NK-92 (cell line): ENCODE data around the gene CTNND2.
"Not testable (repeated sequence)": the region's sequence is repeated elsewhere in the genome, so short reads cannot be mapped to it uniquely, and the experiment has no call there.

Experiments used
- DNase-seq: peaks from one replicate; lab custom pipeline; 2025; ENCODE audit not compliant: unreplicated experiment; lab: John Stamatoyannopoulos, UW

CTNND2 gene

DNA sequence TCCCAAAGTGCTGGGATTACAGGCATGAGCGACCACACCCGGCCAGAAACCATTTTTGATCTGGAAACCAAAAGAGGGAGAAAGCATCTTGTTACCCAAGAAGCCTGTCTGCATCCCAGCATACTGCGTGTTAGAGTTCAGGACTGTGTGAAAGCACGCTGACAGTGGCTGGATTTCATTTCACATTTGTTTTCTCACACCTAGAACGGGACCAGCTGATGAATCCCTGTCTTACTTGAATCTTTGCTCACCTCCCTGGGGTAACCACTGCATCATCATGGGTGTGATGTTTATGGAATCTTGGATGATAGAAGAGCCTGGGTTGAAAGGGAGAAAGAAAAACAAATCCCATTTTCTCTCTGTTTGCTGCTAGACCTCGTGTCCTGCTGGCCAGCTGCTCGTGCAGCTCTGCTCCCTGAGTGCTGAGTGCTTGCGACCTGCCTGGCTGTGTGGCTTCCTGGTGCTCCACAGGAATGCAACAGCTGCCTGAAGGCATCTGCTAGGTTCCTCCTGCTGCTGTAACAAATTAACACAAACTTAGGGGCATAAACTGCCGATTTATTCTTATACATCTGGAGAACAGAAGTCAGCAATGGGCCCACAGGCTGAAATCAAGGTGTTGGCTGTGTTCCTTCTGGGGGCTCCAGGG lies 764.9 kb downstream of the CTNND2 start:
- DNase-seq = no peak

DNA sequence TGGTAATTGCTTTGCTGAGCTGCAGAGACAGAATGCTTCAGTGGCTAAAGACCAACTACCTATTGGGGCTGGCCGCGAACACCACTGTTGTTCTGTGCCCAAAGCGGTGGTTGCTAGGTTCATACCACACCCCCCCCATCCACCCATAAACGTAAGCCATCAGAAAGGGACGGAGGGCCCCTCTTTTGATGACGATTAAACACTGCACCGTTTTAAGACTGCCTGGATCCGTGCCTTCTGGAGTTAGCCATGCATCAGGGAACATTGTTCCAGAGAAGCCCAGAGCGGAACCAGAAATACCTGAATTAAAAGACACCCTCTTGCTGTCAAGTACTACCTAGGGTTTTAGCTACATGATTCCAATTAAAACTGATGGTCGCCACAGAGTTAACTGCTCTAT lies 774.1 kb downstream of the CTNND2 start:
- no peak for DNase-seq

DNA sequence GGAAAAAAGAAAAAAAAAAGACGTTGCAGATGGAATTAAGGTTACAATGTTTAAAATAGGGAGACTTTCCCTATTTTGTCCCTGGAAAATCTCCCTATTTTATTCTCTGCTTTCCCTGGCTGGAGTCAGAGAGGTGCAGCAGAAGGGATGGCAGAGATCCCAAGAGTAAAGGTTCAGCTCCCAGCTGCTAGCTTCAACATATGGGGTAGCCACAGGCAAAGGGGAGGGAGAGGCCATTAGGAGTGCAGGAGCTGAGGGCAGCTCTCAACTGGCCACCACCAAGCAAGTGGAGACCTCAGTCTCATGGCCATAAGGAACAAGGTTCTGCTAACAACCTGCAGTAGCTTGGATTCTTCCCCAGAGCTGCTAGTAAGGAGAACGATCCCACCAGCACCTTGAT lies 776.2 kb downstream of the CTNND2 start:
- DNase-seq = no peak

DNA sequence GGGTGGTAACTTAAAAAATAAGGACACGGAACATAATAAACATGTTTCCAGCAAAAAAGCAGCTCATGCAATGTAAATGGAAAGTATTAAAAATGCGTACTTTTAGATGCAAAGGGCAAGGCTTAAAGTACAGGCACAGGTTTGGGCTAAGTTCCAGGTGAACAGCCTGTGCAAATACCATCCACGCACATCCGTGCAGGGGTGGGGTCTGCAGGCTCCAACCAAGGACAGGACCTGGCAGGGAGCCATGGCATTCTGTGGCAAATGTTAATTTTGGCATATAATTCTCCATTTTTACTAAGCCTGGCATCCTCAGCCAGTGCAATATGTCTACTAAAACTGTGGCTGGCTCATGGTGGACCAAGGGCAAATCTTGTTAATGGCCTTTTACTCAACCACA lies 777.4 kb downstream of the CTNND2 start:
- no peak for DNase-seq

DNA sequence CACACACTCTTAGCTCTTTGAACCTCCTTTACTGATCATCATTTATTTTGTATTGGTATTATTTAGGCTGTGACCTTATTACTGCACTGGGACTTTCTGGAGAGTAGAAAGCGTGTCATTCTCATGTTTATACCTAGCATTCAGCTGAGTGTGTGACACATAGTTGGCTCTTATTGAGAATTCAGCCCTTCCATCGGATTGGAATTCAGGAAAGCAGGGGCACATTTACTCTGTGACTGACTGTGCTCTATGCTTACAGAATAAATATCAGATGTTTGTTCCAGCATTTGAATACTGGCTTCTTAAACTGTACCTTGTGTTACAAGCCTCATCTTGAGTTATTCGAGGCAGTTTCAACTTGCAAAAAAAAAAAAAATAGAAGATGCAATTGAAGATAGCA lies 782.4 kb downstream of the CTNND2 start:
- DNase-seq = no peak

DNA sequence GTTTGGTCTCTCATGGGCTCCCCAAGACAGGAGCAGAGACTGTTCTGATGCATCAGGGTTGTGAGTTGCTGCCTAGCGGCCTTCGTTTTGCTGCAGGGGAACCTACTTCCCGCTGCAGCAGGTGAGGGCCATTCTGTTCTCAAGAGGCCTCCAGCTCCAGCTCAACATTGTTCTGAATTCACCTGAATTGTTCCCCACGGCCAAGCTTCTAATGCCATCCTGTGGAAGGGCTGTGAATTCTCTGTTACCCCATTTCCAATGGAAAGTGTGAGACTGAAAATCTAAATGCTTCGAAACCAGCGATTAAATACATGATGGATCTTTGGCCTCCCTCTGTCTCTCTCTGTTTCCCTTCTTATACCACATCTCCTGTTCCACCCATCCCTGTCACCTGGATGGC lies 794.1 kb downstream of the CTNND2 start:
- DNase-seq = no peak

DNA sequence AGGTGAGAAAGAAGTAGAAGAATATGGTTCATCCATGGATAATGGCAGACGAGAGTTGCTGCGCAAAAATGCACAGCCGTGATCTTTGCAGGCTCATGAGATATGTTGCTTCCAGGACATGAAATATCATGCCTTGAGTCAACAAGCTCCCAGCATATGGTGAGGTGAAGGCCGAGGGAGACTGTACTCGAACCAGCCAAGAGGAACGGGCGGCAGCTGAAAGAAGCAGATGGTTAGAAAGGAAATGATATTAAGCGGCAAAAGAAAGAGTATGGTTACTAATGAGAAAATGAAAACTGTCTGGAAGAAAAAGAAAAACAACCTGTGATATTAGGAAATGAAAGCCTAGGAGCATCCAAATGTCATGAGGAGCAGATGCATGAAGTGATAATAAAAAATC lies 798.5 kb downstream of the CTNND2 start:
- no peak for DNase-seq

DNA sequence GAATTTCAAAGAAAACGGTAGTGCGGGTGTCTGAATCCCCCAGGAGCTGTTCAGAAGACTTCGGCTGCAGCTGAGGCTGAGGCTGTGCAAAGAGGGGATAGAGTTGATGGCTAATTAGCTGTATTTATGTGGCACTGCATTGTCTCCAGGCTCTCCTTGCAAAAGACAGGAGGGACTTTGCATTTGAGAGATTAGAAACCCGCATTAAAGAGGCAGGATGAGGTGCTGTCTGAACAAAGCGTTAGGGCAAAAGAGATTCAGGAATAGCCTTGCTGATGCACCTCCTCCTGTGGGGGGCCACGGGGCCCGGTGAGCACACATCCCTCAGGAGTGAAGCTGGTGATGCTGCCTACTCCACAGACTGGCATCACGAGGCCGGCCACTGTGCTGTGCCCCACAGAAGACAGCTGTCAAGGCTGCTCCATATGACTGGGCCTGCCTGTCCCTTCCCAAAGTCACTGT lies 799.6 kb downstream of the CTNND2 start:
- DNase-seq = no peak

DNA sequence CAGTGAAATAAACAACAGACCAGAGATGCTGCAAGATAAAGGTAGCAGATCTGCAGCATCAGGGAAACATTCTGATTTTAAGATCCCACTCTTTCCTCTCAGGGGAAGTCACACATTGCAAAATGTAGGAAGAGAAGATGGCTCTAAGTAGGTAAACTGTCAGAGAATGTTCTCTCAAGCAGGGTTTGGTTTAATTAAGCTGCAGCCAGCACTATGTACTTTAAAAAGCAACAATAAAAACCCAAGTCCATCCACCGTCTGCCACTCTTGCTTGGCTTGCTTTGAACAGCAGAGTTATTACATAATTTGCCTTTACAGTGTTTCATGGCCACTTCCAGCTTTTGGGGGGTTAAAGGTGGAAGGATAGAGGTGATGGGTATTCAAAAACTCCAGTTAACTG lies 800.0 kb downstream of the CTNND2 start:
- no peak for DNase-seq

DNA sequence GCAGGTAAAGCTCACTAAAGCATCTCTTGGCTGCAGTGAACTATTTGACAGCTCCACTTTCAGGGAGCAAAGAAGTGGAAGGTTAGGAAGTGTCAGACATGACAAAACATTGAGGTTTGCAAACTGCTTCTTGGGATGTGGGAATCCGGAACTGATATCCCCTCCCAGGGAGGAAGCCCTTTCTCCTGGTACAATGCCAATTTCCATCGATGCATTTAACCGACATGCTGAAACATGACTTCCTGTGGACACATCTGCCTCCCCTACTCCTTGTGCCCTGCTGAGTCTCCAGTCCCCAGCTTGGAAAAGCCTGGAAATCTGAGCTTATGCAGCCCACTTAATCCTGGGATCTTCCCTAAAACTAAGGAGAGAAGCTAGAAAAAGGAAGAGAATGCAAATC lies 820.1 kb downstream of the CTNND2 start:
- DNase-seq = no peak

DNA sequence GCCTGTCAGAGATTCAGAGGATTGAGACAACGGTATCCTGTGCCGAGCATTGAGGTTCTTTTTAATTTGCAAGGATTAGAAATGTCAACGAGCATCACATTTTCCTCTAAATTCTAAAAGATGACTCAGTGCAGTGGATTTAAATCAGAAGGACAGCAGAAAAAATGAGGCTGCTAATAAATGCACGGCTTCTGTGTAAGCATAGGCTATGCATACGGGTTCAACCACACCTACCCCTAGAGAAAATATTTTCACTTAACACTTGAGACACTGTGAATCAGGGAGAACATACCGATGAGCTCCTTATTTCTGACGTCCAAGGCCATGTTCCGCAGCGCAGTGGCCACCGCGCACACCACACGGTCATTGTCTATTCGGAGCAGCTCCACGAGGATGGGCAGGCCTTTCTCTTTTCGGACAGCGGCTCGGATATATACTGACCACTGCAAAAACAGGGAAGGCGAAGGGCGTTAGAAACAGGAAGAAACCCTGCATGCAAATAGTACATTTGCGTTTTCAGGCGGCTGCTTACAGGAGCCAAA lies 821.8 kb downstream of the CTNND2 start:
- DNase-seq = no peak

DNA sequence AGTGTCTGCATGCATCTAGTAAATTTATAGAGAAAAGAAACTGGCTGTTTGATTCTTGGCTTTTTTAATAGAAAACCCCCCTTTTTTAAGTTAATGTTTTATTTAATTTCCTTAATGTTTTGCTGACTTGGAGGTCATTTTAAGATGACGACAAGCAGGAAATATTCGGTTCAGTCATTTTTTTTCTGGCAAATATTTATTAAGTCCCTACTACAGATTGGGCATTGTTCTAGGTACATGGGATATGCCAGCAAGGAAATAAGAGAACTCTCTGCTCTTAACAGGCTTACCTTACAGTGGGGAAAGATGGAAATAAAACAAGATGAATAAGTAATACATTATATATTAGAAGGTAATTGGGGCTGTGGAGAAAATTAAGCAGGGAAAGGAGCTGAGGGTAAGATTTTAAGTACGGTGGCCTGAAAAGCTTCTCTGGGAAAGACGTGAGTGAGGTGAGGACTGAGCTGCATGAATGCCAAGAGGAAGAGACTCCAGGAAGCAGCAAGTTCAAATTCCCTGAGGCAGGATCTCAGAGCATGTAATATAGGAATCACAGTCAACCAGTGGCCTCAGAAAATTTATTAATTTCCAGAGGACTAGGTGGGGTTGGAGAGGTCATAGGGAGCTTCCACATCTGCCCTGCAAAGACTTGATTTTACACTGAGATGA lies 827.2 kb downstream of the CTNND2 start:
- DNase-seq = no peak

DNA sequence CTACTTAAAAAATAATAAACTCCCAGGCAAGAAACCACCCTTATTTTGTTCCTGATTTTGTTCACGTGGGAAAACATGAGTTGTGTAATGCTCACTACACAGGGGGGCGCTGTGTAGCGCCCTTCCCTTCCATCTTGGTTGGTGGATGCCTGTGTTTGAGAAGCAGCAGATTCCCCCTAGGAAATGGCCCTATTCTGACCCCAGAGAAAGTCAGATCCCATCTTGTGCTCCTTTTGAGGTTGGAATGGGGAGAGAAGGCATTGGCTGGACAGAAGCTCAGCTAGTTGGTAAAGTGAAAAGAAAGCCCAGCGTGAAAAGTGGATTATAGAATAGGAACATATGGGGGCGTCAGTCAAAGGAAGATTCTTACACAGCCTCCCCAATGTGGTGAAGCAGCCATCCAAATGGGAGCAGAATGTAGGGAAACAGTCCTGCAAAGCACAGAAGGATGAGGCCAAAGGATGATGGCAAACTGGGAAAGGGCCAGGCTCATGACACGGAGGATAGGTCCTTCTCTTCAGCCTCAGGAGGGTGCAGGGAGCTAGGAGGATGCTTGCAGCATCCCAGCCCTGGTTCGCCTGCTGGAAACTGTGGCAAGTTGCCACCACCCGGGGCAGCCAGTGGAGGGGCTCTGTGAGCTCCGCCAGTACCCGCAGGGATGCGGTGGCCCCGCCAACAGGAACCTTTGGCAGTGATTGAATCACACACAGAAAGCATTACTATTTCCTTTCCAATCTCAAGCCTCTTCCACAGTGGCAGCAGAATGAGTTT lies 829.0 kb downstream of the CTNND2 start:
- no peak for DNase-seq

DNA sequence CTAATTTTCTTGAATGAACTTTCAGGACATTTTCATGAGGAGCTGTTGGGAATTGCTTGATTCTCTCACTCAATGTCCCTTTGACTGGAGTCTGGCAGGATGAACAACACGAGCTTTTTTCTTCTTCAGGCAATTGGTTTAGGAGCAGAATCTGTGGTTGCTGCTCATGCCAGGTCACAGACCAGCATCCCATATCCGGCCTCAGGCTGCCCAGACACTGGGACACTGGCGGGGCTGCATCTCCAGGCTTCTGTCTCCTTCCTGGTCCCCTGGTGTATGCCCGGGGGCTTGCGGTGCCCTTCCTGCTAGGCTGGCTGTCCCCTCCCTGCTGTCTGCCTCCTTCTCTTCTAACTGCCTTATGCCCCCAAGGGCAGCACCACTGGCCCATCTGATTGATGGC lies 831.7 kb downstream of the CTNND2 start:
- no peak for DNase-seq

DNA sequence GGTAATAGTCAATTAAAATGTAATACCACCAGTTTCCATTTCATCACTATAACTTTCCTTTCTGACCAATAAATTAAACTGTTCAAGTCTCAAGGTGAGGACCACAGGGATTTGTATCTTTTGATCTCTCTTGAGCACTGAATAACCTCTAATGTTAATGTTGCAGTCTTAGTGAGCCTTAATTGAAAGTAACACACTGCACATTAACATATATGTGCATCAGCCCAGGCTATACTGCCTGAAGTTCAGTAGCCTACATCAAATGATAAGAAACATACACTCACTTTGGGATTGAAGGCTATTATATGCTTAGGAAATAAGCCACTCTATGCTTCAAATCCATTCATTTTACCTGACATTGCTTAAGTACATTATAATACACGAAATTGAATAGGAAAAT lies 832.2 kb downstream of the CTNND2 start:
- DNase-seq = no peak

DNA sequence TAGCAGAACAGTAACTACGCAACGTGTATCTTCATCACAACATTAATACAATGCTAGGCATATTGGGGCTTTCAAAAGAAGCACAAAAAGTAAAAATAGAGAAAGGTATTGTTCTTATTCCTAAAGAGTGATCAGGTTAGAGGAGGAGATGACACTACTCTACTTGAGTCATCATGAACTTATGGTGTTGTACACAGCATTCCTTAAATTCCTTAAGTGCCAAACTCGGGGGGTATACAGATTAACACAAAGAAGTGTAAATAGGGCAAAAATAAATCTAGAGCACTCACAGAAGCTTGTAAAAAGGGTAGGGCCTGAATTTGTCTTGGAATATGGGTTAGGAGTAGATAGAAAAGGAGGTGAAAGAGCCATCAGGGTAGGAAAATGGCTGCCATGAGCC lies 835.2 kb downstream of the CTNND2 start:
- DNase-seq = no peak

DNA sequence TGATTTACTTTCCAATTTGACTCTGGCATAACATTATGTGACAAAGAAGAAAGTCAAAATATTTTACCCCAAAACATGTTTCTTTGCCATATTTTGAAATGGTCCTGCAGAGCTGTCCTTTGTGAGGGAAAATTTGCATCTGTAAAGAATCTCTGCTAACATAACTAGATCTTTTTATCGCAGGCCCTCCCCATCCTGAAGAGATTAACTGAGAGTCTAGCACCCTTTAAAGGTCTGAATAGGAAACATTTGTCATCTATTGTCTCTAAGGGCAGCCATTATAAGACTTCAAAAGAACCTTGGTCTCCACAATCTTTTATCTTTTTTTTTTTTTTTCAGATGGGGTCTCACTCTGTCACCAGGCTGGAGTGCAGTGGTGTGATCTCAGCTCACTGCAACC lies 838.5 kb downstream of the CTNND2 start:
- DNase-seq = not testable (repeated sequence)

DNA sequence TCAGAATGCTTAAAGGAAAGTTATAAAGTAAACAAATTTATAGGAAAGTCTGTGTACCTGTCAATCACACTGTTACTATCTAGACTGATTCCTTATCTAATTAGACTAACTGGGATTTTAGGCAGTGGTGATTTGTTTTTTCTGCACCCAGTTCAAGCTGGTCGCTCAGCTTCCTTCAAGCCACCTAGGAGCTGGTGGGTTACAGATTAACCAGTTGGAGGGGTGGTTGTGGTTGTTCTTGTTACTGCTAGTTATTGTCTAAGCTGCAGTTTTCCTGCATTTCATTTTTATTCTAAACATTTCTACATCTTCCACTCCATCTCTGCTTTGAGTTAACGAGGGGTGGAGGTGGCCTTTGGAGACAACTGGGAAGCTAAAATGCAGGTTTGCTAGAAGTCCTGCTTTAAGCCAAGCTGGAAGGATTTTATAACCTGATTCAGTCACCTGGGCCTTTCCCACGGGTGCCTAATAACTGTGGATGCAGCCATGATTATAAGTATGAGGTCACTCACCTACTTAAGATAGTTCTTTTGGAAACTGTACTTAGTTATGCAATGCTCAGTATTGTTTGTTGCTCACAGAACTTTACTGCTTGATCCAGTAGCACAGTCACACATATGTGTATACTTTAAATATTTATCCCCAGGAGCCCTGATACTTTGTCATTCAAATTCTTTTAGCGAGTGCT lies 839.3 kb downstream of the CTNND2 start:
- DNase-seq = no peak

DNA sequence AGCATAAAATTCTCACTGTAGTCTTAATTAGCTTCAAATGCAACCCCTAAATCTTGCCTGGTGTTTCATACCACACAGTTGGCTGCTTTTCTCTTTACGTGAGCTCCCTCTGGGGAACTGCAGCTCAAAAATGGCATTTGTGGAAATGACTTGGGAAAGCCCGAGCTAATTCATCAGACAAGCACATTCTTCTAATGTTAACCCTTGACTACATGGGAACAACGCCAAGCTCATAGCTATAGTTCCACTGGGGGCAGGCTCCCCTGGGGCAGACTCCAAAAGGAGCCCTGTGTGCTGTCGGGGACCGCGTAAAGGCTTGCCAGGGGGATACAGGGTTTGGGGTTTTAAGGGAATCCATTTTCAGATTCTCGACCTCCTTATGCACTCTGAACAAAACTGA lies 841.8 kb downstream of the CTNND2 start:
- no peak for DNase-seq

DNA sequence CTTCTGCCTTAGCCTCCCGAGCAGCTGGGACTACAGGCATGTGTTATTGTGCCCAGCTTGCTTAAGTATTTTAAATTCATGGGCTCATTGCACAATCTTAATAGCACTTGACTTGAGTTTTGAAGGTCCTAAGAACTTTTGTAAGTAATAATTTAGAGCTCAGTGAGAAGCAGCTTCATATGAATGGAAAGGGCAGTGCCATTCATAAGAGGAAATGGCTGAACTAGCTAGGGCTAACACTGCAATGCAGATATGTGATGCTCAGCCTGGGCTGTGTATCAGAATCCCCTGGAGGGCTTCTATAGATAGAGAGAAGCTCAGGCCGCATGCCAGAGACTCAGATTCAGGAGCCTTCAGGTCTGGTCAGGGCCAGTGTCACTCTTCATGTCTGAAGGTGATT lies 847.7 kb downstream of the CTNND2 start:
- no peak for DNase-seq

DNA sequence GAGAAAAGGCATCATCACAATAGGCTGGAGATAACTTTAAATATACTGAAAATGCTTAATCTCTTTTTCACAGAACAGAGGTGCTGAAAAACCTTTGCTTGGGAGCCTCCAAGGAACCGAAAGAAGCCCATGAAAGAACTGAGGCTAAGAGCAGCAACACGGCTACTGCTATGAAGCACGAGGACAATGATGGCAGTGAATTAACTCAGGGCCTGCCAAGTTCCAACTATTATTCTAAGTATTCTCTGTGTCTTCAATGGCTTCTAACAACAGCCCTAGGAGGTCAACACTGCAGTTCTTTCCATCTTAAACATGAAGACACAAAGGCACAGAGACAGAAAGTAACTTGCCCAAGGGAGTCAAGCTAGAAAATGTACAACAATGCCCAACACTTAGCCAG lies 850.2 kb downstream of the CTNND2 start:
- DNase-seq = no peak
